ENCODE measurements around the gene RXRB.
"Not testable (repeated sequence)": the region's sequence is repeated elsewhere in the genome, so short reads cannot be mapped to it uniquely, and the experiment has no call there.

The RXRB gene

DNA sequence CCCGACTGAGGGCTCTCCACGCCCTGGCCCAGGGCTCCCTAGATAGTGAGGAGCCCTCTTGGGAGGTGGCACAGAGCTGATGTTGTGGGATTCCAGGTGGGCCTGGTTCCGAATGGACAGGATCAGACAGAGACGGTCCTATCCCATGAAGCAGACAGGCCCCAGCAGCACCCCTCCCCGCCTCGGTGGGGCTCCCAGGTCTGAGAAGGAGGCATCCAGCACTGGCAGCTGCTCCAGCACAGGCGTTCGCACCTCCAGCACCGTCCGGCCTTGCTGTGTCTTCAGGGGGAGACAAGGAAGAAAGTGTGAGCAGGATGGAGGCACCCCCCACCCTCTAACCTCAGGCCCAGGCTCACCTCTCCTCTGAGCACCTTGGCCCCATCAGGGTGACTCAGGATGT lies 36.9 kb downstream of the RXRB start:
- DNase-seq (ENCODE audit: low read depth, low spot score), result no peak

DNA sequence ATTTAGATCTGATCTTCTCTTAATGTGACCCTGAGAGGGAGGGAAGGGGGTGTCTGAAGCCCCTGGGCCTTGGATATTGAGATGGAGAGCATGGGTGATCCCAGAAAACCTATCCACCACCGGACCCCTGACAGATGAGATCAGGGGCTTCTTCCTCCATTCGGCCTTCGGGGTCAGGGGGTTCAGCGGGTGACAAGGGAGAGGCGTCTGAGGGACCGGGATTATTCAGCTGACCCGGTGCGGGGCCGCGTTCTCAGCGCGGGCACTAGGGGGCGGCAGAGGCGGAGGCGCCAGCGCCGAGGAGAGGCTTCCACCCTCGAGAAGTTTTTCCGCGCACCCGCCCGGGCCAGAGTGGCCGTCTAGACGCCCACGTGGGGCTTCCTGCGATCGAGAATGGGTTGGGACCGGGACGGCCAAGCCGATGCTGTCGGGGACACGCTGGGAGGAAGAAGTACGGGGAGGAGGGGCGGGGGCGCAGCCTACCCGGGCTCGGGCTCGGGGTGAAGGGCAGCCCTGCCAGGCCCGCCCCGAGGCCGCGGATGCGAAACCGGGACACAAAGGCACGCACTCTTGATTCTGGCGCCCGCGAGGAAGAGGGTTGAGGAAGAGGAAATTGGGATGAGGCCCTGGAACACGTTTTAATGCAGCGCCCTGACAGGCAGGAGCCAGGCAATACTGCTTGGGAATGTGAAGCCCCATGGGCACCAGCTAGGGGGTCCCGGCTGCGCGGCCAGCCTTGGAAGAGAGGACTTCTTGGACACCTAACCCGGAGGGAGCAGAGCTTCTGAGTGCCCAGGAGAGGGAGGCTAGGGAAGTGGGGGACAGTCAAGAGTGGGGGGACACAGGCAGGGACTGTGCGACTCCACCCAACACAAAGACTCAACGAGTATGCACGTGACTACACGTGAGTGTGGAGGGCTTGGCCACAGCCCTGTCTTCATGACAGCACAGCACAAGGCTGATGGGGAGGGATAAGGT lies 38.8 kb downstream of the RXRB start:
- no peak for DNase-seq (ENCODE audit: low read depth, low spot score)

DNA sequence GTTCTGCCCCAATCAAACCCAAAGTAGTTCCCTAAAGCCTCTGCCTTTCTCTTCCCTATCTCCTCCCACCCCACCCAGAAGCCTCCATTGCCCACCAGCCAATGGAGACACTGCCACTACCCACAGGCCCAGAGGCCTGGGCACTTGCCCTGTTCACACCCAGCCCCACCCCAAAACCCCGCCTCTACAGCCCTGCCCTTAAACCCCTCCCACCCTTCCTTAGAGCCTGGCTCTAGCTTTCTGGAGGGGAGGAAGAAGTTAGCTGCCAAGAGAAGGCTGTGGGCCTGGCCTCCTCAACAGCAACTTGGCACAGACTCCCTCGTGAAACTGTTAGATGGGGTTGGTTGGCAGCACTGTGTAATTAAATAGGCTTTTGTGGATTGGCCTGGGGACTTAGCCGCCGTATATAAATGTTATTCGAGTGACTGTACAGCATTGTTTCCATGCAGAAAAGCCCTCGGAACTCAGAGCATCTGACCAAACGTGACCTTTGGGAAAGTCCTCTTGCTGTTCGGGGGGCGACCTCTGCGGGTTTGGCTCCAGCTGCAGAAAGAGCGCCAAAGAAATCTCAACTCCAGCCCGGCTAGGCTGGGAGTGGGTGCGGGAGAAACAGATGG lies 39.6 kb downstream of the RXRB start:
- DNase-seq (ENCODE audit: low read depth, low spot score), result no peak

DNA sequence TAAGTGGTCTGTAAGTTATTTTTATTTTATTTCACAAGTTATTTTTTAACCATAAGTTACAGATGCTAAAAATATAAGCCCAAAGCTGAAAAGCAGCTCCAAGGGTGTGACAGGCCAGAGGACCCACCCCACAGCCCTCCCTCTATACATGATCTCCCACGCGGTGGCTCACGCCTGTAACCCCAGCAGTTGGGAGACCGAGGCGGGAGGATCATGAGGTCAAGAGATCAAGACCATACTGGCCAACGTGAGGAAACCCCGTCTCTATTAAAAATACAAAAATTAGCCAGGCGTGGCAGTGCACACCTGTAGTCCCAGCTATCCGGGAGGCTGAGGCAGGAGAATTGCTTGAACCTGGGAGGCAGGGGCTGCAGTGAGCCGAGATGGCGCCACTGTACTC lies 40.4 kb downstream of the RXRB start:
- no peak for DNase-seq (ENCODE audit: low read depth, low spot score)

DNA sequence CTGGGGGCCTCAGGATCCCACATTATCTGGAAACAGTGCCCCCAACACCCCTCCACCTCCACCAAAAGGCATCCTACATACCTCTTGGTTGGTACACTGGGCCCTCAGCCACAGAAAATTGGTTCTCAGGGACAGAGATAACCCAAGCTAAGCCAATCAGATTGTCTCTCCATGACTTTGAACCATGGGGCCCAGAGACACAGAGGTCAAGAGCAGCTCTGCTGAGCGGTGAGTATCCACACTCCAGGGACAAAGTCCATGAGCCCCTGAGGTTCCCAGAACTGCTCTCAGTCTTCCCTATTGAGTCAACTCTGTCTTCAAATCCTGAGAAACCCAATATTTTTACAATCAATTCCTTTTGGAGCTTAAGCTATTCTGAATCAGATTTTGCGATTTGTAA lies 43.5 kb downstream of the RXRB start:
- no peak for DNase-seq (ENCODE audit: low read depth, low spot score)

DNA sequence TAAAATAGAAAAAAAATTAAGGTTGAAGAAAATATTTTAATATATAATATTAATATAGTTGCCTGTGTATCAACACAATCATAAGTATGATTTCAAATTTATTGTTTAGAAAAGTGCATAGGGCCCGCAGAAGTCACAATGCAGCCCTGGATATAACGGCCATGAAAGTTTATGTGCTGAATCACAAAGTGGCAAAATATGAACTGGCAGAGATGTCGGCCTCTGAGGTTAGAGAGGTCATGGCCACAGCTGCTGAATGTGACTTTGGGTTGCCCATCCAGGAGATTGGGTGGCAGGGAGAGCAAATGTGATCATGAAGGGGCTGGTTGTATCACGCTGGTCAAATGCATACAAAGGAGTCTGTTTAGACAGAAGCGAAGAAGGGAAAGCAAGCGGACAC lies 43.9 kb downstream of the RXRB start:
- no peak for DNase-seq (ENCODE audit: low read depth, low spot score)

DNA sequence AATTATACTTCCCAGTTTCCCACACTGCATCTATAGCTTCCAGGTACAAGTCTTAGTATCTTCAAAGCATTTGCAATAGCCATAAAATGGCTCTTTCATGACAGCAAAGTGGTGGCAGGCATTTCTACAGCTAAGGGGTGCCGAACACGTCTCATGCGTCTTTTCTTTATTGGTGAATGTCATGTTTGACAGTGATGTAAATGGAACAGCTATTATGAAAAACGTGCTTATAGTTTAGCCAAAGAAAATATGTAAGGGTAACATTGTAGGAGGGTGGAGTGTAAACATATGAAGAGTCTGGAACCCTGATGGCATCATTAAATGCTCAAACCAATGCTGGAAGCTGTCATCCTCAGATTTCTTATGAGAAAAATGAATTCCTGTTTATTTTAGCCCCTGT lies 46.1 kb downstream of the RXRB start:
- DNase-seq (ENCODE audit: low read depth, low spot score), result no peak

DNA sequence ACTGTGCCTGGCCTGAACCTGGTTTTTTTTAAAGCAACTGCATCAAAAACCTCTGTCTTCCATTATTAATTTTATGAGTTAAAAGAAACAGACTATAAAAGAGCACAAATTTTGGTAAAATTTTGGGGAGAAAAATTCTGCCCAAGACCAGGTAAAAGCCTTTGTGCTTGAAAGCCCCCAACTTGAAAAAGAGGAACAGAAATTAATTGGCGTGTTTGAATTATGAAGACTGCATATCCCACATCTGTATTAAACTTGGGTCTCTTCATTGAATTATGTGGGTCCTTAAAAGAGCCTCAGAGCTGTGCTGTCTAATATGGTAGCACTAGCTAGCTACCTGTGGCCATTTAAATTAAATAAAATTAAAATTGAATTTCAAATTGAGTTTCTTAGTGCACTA lies 49.4 kb downstream of the RXRB start:
- DNase-seq (ENCODE audit: low read depth, low spot score), result no peak

DNA sequence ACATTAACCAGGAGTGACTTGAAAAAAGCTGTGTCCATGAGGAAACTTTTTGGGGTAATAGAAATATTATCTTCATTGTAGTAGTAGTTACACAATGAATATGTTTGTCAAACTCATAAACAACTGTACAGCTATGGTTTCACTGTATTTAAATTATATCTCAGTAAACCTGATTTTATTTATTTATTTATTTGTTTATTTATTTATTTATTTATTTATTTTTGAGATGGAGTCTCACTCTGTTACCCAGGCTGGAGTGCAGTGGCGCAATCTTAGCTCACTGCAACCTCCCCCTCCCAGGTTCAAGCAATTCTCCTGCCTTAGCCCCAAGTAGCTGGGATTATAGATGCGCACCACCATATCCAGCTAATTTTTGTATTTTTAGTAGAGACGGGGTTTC lies 49.9 kb downstream of the RXRB start:
- not testable (repeated sequence) for DNase-seq (ENCODE audit: low read depth, low spot score)

DNA sequence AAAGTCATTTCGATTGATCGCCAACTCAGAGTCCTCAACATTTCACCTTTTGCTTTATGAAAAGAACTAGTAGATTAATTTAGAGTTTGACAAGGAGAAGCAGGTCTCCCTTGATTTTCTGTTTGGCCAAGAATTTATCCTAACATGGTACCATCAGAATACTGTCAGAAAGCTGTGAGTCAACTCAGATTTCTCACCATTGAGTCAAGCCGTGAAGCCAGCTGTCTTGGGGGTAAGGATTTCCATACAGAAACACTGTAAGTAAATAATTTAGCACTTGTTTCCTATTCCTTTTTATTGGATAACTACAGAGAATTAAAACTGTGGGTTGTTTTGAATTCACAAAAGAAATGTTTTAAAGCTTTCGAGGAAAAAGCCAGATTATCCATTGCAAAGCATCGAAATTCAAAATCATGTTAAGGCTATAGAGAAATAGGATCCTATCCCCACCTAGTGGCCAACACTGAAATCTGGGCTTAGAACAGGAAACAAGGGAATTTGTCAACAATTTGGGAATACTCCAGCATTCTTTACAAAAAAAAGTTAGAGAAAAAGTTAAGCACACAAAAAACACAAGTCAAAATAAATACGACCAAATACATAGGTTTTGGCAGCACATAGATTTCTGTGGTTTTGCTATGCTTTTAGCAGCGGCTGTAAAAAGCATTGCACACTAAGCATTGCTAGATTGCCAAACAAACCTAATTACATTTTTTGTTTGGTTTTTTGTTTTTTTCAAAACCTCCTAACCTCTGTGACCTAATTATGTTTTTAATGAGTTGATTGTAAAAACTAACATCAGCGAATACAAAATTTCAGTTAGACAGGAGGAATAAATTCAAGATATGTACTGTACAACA lies 52.4 kb downstream of the RXRB start:
- DNase-seq (ENCODE audit: low read depth, low spot score), result no peak

DNA sequence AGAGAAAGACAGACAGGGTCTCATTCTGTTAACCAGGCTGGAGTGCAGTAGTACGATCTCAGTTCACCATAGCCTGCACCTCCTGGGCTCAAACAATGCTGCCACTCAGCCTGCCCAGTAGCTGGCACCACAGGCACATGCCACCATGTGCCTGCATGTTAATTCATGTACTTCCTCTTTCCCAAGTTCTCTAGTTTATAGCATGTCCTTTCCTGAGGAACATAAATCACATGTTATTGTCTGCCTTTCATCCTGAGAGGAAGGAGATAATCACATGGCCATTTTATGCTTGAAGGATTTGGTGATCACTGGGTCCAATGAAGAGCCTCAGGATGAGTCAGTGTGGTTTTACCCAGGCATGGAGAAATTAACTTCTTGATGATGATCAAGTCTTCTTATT lies 56.1 kb downstream of the RXRB start:
- DNase-seq (ENCODE audit: low read depth, low spot score), result no peak
